GM19467 (cell line): ENCODE measurements around the gene SPDYE16.
A peak's percentile ranks its signal among the peaks of the same experiment; 100 is the strongest.
"Not testable (repeated sequence)": the region's sequence is repeated elsewhere in the genome, so short reads cannot be mapped to it uniquely, and the experiment has no call there.

ENCODE experiments used
- ATAC-seq: cut with Tn5 transposase; IDR thresholded peaks from one replicate; pipeline ENCODE4 v1.9.1; 2021; ENCODE audit warnings: mild to moderate bottlenecking, moderate library complexity; ENCODE audit not compliant: unreplicated experiment

The SPDYE16 gene

GRCh38 chr7:76505168-76506080 lies 37.7 kb downstream of the SPDYE16 start:
- ATAC-seq: no peak

DNA sequence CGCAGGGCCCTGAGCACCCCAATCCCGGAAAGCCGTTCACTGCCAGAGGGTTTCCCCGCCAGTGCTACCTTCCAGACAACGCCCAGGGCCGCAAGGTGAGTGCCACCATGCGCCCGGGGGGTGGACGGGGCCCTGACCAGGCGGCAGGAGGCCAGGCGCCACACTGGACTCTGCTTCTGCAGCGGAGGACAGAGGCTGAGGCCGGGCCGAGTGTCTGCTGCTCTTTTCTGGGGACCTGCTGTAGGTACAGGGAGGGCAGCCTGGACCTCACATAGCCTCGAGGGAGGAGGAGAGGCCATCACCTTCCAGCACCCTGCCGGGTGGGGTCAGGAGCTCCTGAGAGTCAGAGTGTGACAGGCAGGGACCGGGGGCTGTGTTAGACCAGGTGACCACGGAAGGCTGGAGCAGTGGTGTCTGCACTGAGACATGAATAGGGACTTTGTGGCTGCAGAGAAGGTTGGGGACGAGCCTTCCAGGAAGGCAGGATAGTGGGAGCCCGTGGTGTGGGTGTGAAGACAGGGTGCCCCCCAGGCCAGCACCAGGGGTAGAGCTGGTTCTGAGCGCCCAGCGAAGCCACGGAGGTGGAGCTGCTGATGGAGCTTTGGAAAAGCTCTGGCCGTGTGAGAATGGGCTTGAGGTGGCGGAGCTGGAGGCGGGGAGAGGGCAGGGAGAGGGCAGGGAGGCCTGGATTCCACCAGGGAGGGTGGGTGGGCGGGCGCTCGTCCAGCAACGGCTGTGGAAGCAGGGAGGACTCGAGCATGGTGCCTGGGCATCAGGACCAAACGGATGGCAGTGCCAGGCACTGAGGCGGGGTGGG lies 38.5 kb downstream of the SPDYE16 start:
- ATAC-seq: not testable (repeated sequence)

- not testable (repeated sequence) for ATAC-seq
Observed at GRCh38 chr7:76503244-76503643, 39.9 kb downstream of the SPDYE16 start.

- ATAC-seq: not testable (repeated sequence)
Observed at GRCh38 chr7:76502836-76503235, 40.3 kb downstream of the SPDYE16 start.

GRCh38 chr7:76502224-76502623 lies 40.9 kb downstream of the SPDYE16 start:
- not testable (repeated sequence) for ATAC-seq

- ATAC-seq: not testable (repeated sequence)
Observed at GRCh38 chr7:76499924-76500241, 43.2 kb downstream of the SPDYE16 start.

DNA sequence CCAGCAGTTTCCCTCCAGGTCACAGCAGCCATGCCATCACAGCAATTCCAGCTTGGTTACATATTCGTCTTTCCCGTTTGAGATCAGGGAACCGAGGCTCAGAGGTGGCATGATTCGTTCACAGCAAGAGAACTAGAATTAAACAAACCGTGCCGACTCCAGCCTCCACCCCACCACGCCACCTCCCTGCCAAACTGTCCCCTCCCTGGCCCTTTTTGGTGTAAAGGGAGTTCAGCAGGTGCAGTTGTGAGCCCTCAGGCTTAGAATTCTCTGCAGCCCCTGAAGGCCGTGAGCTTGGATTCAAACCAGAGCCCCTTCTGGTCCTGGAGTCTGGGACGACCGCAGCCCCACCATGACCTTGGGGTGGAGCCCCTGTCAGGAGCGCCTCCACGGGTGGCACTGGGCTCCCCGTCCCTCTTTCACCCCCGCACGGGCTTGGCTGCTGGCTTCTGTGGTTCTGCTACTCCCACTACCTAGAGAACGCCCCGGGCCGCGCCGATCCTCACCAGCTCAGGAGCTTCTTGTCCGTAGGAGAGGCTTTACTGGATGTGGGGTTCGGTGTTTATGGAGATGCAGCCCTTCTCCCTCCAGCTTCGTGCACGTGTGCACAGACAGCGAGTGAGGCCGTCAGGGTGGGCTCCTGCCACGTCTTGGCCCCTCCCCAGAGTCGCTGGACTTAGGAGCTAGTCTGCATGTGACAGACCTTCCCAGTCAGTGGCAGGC lies 43.7 kb downstream of the SPDYE16 start:
- not testable (repeated sequence) for ATAC-seq

- ATAC-seq: not testable (repeated sequence)
Observed at GRCh38 chr7:76498583-76499200, 44.4 kb downstream of the SPDYE16 start.

GRCh38 chr7:76497918-76498582 lies 45.0 kb downstream of the SPDYE16 start:
- ATAC-seq: not testable (repeated sequence)

DNA sequence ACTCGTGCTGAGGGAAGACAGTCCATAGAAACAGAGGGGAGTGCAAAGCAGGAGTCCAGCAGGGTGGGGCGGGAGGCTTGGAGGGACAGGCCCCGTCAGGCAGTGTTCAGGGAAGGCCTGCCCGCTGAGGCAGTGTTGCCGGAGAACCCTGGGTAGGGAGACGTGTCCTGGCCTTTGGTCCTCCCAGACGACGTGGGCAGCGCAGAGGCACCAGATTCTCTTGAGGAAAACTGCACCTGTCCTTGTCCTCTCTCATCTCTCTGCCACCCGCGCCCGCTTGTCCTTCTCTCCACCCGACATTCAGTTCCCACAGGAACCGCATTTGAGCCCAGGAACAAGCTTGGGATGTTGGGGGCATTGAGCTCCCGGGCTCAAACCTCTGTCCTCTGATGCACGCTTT lies 47.4 kb downstream of the SPDYE16 start:
- ATAC-seq: not testable (repeated sequence)

DNA sequence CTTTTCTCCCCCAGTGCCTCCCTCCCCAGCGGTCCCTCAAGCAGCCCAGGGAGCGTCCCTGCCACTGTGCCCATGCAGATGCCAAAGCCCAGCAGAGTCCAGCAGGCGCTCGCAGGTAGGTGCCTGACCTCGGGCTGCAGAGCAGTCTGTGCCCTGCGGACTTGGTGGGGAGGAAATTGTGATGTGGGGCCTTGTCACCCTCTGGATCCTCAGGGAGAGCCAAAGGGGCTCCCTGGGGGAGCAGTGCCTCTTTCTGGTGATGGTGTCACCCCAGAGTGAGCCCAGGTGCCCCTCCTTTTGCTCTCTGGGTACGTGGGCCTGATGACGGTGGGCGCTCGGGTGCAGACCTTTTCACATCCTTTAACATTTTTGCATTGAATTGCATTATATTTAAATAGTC lies 51.0 kb downstream of the SPDYE16 start:
- ATAC-seq: not testable (repeated sequence)

DNA sequence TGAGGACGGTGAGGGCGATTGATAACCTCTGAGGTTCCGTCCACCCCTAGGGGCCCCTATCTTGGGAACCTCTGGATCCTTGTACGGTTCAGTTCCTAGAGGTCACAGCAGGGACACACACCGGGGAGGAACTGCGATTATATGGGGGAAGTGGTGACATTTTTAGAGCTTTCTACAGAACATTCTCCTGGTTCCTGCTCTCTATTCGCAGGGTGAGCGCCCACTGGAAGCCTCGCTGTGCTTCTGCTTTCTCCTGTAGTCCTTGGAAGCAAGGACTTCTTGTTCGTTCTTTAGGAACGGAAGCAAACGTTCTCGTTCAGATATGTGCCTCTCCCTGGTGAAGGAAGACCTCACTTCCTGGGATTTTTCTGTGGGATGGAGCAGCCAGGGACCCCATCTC lies 55.1 kb downstream of the SPDYE16 start:
- not testable (repeated sequence) for ATAC-seq

DNA sequence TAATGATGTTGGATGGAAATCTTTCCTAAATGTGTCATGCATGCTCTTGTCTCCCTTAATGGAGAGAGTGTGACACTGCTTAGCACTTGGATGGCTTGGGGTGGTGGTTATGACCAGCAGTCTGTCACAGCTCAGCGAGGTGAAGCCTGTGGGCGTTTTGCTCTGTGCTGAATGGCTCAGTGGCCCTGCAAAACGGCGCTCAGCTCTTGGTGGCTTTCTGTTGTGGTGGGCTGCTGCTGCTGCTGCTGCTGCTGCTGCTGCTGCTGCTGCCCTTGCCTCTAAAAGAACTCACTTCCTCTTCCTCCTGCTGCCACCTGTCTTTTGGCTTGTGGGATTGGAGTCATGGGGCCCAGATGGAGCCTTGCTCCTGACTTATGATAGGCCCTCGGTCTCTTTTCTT lies 56.5 kb downstream of the SPDYE16 start:
- ATAC-seq: peak; percentile 99

DNA sequence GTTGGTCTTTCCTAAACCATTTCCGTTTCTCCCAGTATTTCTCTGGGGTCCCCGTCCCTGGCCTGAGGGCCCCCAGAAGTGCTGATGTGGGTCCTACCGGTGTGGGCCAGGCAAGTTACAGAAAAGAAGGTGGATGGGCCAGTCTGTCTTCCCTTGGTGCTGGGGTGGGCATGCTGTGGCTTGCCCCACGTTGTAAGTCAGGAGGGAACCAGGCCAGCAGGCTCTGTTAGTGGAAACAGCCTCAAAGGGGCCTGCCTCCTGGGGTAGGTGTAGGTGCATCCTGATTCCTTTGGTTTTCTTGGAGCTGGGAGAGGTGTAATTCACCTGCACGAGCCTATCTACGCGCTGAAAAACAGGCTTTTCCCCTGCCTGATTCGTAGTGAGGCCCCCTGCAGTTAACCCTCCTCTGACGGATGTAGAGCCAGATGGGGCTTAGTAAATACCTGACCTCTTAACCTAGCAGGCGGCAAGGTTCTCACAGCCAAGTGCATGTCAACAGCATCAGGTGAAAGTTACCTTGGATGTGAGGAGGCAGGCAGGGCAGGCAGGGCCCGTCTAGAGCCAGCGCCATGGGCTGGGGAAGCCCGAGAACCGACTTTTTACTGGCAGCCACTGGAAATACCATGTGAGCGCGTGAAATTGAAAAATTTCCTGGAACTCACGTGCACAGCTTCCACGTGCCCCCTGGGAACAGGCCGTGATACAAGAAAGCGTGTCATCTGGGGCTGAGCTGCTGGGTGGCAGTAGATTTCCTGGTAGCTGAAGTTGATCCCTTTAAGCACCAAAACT lies 57.1 kb downstream of the SPDYE16 start:
- ATAC-seq: peak; percentile 13

DNA sequence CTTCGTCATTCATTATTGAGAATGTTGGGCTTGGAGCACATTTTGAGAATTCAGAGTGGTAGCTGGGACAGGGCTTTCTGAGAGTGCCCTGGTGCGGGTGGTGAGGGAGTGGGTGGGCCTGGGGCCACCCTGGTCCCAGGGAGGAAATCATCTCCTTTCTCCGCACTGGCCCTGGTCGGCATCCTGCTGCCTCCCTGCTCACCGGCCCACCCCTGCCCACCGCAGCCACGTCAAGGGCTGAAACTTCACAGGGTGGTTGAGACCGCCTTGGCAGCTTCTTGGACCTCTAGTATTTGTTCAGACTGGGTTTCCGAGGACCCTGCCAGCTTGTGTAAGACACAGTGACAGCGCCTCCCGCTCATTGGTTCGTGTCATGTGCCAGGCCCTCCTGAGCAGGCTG lies 58.6 kb downstream of the SPDYE16 start:
- not testable (repeated sequence) for ATAC-seq

- ATAC-seq: not testable (repeated sequence)
Observed at GRCh38 chr7:76483081-76483480, 60.0 kb downstream of the SPDYE16 start.

- not testable (repeated sequence) for ATAC-seq
Observed at GRCh38 chr7:76482660-76483059, 60.4 kb downstream of the SPDYE16 start.
